Stimulated activated CD8-positive, alpha-beta memory T cell treated with anti-CD3 and anti-CD28 coated beads, Interleukin-15, amount 100 ng/mL, for 4 hours (primary cell): Measurements from ENCODE around the gene FZD1.
"Not testable (repeated sequence)": the region's sequence is repeated elsewhere in the genome, so short reads cannot be mapped to it uniquely, and the experiment has no call there.

Experiments
- DNase-seq, 2 donors: peaks; one replicate each; pipeline ENCODE4 v3.0.0-alpha.2; 2020; ENCODE audit warnings: low read depth in 2 of 2

The FZD1 gene

DNA sequence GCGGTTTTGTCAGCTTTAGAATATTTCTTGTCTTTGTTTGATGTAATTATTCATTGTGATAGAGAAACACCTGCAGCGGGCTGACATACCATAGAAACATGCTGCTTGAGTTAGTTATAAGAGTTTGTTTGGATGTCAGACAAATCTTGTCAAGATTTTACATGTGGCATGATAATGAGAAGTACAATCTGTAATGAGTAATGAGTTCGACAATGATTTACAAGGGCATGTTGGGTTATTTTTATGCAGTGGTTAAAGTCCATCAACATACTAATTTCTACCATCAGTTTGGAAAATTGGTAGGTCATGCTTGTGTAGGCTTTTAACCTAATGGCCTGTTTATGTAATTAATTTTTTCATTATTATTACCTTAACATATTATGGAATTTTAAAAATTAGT, 31.3 kb downstream of the FZD1 start:
- DNase-seq, result no peak

DNA sequence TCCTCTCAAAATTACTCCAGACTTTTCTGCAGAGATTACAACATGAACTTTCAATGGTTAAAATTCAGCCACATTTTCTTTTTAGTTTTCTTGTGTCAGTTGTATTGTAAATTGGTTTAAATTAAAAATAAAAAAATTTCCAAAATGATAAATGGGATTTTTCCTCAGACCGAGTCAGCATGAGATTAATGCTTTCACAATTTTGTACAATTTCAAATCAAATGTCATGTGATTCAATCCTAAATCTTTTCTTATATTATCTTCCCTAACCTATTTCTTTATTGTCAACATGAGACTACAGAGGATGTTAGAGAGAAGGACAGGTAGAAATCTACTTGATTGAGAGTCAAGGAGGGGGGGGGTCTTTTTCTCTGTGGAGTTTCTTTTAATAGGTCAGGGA, 33.7 kb downstream of the FZD1 start:
- no peak for DNase-seq

DNA sequence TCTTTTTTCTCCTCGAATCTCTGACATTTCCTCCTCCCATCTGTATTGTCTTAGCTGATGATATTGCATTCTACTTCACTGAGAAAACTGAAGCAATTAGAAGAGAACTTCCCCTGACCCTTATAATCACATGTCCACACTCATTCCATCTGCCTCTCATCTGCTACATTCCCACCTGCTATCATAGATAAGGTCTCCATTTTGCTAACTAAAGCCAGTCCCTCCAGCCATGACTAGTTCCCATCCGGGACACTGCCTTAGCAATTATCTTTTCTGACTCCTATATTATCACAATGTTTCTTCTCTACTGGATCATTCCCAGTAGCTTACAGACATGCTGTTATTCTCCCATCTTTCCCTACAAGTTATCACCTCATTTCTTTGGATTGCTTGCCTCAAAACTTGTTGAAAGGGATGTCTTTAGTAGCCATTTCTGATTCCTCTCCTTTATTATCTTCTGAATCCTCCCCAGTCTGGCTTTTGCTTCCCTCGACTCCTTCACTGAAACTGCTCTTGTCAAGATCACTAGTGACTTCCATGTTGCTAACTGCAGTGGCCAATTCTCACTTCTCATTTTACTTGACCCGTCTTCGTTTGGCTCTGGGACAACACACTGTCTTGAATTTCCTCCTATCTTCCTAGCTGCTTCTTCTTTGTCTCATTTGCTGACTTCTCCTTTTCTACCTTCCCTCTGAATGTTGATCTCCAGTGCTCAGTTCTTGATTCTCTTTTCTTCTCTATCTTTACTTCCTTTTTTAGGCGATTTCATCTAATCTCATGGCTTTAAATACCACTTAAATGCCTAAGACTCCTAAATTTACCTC, 35.9 kb downstream of the FZD1 start:
- no peak for DNase-seq

DNA sequence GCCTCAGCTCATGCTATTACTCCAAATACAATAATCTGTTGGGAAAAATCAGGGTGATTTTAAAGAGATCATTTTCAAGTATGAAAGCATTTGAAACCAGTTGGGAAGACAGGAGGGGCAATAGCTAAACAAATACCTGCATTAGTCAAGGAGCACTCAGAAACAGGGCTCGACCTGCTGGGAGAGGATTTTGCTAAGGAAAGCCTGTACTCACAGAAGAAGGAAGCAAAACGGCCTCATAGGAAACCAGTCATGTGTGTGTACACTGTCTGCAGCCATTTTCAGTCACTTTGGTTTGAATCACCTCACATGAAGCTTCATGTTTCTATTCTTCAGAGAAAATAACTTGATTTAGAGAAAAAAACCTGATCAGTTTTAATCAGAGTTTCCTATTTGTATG, 38.6 kb downstream of the FZD1 start:
- DNase-seq, result no peak

DNA sequence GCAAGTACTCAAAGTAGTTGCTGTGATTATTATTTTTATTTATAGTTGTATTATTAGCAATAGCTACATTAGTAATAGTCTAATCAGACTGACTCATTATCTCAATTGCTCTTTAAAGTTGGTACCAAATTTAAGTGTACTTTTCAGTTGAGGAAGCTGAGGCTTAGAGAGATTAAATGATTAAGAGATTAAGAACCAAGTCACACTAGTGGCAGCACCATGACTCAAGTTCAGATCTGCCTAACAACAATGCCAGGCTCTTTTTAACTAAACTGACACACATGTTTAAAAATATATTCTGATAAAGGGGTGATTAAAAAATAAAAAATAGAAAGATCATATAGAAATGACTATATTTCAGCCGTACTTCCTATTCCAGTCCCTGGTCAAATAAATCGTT, 42.0 kb downstream of the FZD1 start:
- DNase-seq, result no peak

DNA sequence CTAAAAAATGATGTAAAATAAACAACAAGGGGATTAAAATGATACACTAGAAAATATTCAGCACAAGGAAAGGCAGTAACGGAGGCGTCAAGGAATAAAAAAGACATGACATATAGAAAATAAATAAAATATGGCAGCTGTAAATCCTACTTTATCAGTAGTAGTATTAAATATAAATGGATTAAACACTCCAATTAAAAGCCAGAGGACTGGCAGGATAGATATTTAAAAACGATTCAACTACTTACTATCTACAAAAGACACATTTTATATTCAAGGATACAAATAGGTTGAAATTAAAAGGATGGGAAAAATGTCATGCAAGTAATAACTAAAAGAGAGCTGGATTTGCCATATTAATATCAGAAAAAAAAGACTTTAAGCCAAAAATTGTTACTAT, 43.2 kb downstream of the FZD1 start:
- DNase-seq, result no peak

DNA sequence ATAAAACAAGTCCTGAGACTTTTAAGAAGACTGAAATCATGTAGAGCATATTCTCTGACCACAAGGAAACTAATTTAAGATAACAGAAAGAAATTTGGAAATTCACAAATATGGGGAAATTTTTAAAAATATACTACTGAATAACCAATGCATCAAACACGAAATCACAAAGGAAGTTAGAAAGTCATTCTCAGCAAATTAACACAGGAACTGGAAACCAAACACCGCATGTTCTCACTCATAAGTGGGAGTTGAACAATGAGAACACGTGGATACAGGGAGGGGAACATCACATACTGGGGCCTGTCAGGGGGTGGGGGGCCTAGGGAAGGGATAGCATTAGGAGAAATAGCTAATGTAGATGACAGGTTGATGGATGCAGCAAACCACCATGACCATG, 44.0 kb downstream of the FZD1 start:
- not testable (repeated sequence) for DNase-seq

DNA sequence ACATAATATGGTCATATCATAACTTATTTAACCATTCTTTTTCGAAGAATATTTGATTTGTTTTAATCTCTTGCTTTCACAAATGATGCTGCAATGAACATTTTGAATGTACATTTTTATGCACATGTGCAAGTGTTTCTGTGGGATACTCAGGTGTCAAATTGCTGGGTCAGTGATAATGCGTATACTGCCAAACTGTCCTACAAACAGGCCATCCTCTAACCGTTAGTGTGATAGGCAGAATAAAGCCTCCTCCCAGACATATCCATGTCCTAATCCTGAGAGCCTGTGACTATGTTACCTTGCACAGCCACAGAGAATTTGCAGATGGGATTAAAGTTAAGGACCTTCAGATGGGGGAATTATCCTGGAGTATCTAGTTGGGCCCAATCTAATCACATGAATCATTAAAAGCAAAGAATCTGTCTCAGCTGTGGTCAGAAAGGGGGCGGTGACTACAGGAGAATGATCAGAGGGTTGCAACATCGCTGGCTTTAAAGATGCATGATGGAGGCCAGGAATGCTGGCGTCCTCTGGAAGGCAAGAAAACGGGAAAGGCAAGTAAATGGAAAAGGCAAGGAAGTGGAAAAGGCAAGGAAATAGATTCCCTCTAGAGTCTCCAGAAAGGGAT, 46.7 kb downstream of the FZD1 start:
- no peak for DNase-seq

DNA sequence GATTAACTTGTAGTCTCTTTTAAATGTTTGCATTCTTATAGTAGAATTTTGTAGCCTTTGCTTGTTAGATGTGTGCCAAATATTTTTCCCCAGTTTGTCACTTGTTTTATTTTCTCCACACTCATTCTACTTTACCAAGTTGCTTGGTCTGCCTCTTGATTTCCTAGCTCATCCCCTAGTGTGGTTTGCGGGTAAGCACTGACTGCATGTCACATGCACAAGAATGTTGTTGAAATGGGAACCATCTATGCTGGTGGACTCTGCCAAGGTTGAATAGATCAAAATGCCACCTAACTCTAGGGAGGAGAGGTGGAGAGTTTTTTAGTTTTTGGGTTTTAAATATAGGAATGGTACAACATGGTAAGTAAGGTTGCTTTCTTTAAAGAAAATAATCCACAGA, 47.6 kb downstream of the FZD1 start:
- no peak for DNase-seq

DNA sequence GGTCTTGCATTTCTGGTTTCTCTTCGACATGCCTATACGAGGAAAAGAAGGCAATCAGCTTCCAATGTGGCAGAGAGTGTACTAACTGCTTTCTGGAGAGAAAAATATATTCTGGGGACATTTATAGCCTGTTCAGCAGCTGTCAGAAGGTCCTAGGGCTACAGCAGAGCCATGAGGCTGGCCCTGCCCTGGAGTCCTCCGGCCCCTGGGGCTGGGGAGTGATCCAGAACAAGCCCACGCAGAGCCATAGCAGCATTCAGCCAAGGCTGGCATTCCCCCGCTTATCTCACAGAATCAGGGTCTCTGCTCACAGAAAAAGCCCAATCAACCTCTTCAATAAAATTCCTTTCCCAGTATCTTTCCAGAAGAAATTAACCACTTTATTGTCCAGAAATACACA, 48.9 kb downstream of the FZD1 start:
- no peak for DNase-seq

DNA sequence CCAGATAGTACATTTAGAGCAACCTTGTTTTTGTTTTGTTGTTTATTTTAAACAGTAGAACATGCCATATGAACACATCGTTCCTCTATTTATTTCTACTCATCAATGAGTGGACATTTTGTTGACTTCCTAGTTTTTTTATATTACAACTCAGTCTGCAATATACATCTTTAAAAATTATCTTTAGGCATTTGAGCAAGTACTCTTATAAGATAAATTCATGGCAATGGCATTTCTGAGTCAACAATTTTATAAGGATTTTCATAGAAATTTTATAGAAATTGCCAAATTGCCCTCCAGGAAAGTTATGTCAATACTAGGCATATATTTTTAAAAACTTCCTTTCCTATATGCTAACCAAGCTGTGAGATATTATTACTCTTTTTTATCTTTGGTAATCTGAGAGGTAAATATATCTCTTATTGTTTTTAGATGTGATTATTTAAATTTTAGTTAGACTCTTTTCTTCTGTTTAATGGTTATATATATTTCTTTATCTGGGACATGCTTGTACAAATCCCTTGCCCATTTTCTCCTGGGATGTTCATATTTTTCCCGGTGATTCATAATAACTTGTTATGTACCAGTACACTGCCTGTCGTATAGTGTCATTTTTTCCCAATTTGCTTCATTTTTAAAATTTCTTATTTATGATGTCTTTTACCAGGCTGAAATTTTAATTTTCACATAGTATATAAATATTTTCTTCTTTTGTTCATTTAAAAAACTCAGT, 50.5 kb downstream of the FZD1 start:
- no peak for DNase-seq

DNA sequence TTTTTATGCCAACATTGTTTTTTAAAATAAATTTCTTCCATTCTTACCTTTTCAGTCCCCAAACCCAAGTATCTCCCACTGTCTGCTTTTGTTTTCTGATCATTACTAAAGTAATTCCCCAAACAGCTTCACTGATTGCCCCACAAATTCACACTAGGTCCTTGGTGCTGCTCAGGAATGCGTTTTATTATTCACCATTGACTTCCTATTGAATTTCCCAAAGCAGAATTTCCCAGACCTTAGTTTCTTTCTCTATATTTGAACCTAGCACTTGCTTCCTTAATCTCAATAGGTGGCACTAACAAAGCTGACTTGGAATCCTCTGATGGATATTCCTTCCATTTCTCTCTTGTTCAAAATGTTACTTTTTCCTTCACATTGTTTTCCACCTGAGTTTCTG, 52.2 kb downstream of the FZD1 start:
- no peak for DNase-seq

DNA sequence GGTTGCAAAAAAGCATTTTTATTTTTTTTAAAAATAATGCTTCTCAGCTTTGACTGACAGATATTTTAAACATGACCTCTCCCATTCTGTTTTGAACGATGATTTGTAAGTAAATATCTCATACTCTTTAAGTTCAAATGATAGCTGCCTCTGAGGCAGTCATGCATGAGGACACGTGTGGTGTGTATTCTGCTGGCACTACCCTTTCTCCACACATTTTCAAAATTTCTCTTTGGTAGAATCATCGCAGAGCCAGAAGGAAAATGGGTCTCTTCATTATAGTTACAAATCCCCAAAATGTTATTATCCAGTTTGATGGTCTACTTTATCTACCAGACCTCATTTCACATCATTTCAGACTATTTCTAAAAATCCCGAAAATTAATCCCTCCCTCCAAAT, 55.1 kb downstream of the FZD1 start:
- no peak for DNase-seq

DNA sequence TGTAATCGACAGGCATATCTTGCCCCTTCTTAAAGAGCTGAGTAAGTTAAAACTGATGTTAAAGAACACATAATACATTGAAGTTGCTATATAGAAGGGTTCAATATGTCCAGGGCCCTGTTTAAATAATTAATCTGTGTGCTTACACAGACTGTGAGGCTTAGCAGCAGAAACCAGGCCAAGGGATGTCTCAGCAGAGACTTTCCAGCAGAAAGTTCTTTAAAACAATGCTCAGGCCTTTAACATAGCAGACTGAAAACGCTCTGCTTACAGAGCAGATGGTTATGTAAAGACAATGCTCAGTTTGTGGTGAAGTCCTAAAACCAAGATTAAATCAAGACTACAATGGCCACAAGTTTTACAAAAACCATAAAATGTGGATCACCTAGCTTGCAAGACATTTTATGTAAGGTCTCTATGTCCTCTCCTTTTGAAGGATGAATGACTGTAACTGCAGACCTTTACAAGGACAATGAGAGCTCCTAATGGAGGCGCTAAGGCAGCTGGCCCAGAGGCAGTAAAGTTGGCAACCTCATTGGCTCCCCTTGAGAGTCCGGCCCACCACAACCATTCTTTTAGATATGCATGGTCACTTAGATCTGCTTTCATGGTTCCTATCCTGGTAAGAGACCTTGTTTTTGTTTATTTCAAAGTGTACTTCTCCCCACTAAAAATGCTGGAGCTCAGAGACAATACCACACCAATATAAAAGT, 56.3 kb downstream of the FZD1 start:
- DNase-seq, result no peak
